ENCODE data around the gene RASL10A.

- TF ChIP-seq CTCF (IDR thresholded peaks at IDR 0.05) (no peak), POLR2A (IDR thresholded peaks at IDR 0.05) (no peak)
Measured at GRCh38 chr22:29311464-29312217, 3.9 kb downstream of the RASL10A start.

All from Peyer's patch (tissue), 4 donors.